GM13977 (cell line): ENCODE measurements around the gene RGS11.

ENCODE experiments used
- DNase-seq: peaks from one replicate; pipeline ENCODE4 v3.0.0; 2012; ENCODE audit warnings: low spot score
- in situ Hi-C: fragments of 300-500 bp; cut with MboI; formaldehyde crosslinking; loops from one replicate; pipeline ENCODE4 v1.12.0; 2022; ENCODE audit warnings: low sequenced_read_pairs, low pct_unique_long_range_greater_than_20kb, mixed read lengths, inconsistent platforms; ENCODE audit not compliant: unreplicated experiment
- TF ChIP-seq, protein P1 (sequence below): IDR thresholded peaks from 2 replicates; pipeline ENCODE4 v1.5.1; 2012; ENCODE audit warnings: mild to moderate bottlenecking, control low read depth; ENCODE audit not compliant: insufficient read depth; ENCODE audit errors: extremely low read depth, missing control alignments

Gene RGS11

DNA sequence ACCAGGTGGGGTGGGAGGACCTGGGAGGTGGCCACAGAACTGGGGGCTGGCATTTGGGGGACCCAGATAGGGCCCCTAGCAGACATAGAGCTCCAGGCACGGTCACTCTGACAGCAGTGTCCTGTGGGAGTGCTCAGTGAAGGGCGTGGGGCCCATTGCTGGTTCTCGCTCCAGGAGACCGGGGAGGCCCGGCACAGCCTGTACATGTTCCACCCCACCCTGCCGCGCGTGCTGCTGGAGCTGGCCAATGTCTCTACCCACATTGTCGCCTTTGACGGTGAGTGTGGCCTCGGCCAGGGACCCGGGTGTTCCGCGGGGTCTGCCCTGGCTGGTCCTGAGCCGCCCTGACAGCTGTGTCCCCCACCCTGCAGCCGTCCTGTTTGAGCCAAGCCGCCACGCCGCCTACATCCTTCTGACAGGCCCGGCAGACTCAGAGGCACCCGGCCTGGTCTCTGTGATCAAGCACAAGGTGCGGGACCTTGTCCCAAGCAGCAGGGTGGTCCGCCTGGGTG lies 11.2 kb downstream of the RGS11 start:
- TF ChIP-seq, protein P1, sequence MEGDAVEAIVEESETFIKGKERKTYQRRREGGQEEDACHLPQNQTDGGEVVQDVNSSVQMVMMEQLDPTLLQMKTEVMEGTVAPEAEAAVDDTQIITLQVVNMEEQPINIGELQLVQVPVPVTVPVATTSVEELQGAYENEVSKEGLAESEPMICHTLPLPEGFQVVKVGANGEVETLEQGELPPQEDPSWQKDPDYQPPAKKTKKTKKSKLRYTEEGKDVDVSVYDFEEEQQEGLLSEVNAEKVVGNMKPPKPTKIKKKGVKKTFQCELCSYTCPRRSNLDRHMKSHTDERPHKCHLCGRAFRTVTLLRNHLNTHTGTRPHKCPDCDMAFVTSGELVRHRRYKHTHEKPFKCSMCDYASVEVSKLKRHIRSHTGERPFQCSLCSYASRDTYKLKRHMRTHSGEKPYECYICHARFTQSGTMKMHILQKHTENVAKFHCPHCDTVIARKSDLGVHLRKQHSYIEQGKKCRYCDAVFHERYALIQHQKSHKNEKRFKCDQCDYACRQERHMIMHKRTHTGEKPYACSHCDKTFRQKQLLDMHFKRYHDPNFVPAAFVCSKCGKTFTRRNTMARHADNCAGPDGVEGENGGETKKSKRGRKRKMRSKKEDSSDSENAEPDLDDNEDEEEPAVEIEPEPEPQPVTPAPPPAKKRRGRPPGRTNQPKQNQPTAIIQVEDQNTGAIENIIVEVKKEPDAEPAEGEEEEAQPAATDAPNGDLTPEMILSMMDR = no peak
- in situ Hi-C loops = no loop called here
- DNase-seq = no peak

DNA sequence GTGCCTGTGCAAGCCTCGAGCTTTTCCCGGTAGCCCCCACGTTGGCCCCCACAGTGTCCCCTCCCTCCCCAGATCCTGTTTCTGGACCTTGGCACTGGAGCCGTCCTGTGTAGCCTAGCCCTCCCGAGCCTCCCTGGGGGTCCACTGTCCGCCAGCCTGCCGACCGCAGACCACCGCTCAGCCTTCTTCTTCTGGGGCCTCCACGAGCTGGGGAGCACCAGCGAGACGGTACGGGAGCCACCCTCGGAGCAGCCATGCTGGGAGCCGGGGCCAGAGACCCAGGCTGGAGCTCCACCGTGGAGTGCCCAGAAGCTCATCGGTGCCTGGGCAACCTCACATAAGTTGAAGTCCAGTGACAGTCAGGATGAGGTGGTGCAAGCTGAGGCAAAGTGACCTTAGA lies 11.8 kb downstream of the RGS11 start:
- TF ChIP-seq, protein P1 = no peak
- no peak for DNase-seq
- in situ Hi-C loops = no loop called here

DNA sequence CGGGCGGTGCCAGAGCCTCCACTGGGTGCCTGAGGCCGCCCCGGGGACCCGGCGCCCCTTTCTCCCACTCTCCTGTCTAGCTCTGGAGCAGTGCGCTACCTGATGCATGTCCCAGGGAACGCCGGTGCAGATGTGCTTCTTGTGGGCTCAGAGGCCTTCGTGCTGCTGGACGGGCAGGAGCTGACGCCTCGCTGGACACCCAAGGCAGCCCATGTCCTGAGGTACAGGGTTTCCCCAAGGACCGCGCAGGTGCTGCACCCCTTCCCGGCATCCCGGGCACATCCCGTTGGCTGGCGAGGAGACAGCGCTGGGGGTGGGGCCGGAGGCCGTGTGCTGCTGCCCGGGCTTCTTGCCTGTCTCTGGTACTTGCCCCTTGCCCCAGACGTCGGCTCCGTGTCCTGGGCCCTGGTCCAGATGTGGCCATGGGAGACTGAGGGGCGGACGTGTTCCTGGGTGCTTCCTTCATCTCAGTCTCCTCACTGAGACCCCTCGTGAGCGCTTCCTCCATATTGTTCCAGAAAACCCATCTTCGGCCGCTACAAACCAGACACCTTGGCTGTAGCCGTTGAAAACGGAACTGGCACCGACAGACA lies 12.5 kb downstream of the RGS11 start:
- no peak for DNase-seq
- TF ChIP-seq, protein P1 = no peak
- in situ Hi-C loops = no loop called here

DNA sequence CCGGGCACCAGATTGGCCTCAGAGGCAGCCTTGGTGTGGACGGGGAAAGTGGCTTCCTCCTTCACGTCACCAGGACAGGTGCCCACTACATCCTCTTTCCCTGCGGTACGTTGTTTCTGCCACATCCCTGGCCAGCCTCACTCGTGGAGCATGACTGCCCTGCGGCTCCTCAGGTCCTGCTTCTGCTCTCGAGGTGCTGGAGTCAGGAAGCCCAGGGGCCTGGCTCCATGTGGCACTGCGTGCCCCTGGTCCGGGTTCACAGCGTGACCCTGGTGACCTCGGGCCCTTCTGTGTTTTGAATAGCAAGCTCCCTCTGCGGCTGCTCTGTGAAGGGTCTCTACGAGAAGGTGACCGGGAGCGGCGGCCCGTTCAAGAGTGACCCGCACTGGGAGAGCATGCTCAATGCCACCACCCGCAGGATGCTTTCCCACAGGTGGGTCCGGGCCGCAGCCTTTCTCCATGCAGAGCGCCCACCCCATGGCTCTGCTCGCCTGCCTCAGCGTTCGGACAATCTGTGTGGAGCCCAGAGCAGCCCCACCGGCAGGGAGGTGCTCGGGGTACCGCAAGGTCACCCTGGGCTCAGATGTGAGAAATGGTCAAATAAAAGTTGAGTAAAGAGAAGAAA lies 13.5 kb downstream of the RGS11 start:
- DNase-seq = no peak
- in situ Hi-C loops = no loop called here
- TF ChIP-seq, protein P1 = no peak

DNA sequence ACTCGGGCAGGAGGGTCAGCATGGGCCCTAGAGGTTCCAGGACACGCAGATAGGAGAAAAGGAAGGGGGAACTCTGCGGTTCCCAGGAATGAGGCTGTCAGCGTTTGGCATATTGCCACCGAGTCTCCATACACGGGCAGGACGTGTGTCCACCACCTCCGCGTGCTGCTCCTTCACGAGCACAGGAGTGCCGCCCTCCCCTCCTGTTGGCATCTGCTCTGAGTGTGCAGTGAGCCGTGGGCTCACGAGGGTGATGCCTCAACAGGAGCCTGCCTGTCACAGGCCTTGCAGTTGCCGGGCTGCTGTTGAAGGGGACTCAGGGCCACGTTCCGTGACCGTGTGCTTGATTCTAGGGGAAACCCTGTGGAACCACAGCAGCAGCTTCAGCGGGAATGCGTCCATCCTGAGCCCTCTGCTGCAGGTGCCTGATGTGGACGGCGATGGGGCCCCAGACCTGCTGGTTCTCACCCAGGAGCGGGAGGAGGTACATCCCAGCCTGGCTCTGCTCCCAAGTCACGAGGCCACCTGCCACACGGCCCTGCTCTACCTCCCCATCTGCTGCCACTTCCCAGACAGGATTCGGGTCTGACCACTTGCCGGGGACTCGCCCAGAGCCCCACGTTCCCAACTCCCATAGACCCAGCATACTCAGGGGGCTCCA lies 14.6 kb downstream of the RGS11 start:
- DNase-seq = no peak
- in situ Hi-C loops = no loop called here
- TF ChIP-seq, protein P1 = no peak

- TF ChIP-seq, protein P1 = no peak
Measured at GRCh38 chr16:260326-260725, 15.4 kb downstream of the RGS11 start.

More at GRCh38 chr16:260326-260725, 15.4 kb downstream of the RGS11 start:
- DNase-seq = no peak
- in situ Hi-C loops = no loop called here
